ENCODE data around the gene CSAG1.
"Not testable (repeated sequence)": the region's sequence is repeated elsewhere in the genome, so short reads cannot be mapped to it uniquely, and the experiment has no call there.

CSAG1 gene

GRCh38 chrX:152753686-152754650, 20.4 kb upstream of the CSAG1 start, which contains the start of gene MAGEA2:
MAGEA2 (minus strand) TSS chrX:152753842; CDS start chrX:152751363, 2,479 bp downstream.
- not testable (repeated sequence) for H3K4me2 ChIP-seq (ENCODE audit: low read depth, low read length, poor library complexity, severe bottlenecking); H3K4me3 ChIP-seq (ENCODE audit: insufficient read depth, low read length, poor library complexity, severe bottlenecking); H3K9me2 ChIP-seq (replicated peaks; ENCODE audit: insufficient read depth, low read length); H3K9me3 ChIP-seq (ENCODE audit: insufficient read depth, low read length); H3K27me3 ChIP-seq (ENCODE audit: low read length); H2AFZ ChIP-seq (ENCODE audit: low read depth, low read length, severe bottlenecking); H3K79me2 ChIP-seq (ENCODE audit: insufficient read depth, low read length); H3K36me3 ChIP-seq (ENCODE audit: low read length); H3F3A ChIP-seq (ENCODE audit: insufficient read depth); H3K9ac ChIP-seq (ENCODE audit: low read length); H4K20me1 ChIP-seq (ENCODE audit: low read depth, low read length); H3K27ac ChIP-seq (ENCODE audit: low read depth, low read length)

- Histone ChIP-seq H3K9ac (ENCODE audit: low read length) (no peak overlapping the region), H3K79me2 (ENCODE audit: insufficient read depth, low read length) (no peaks in the 10 kb centered on the region), H3K27ac (ENCODE audit: low read depth, low read length) (no peak overlapping the region), H4K20me1 (ENCODE audit: low read depth, low read length) (no peaks in the 10 kb centered on the region), H3K36me3 (ENCODE audit: low read length) (no peaks in the 10 kb centered on the region), H3K4me2 (ENCODE audit: low read depth, low read length, poor library complexity, severe bottlenecking) (no peak overlapping the region), H3K9me2 (replicated peaks; ENCODE audit: insufficient read depth, low read length) (no peaks in the 10 kb centered on the region), H2AFZ (ENCODE audit: low read depth, low read length, severe bottlenecking) (no peak overlapping the region), H3F3A (ENCODE audit: insufficient read depth) (no peaks in the 10 kb centered on the region), H3K27me3 (ENCODE audit: low read length) (no peaks in the 10 kb centered on the region), H3K9me3 (ENCODE audit: insufficient read depth, low read length) (no peaks in the 10 kb centered on the region), H3K4me3 (ENCODE audit: insufficient read depth, low read length, poor library complexity, severe bottlenecking) (no peak overlapping the region)
- TF ChIP-seq CTCF (IDR thresholded peaks at IDR 0.05; ENCODE audit: insufficient read depth, low read length, poor library complexity, severe bottlenecking) (no peak), EZH2phosphoT487 (conservative IDR thresholded peaks at IDR 0.05; ENCODE audit: low read length) (no peak)
Measured at GRCh38 chrX:152738560-152738959, 5.0 kb upstream of the CSAG1 start.

- H3K9ac ChIP-seq (ENCODE audit: low read length); H3F3A ChIP-seq (ENCODE audit: insufficient read depth); H3K4me3 ChIP-seq (ENCODE audit: insufficient read depth, low read length, poor library complexity, severe bottlenecking); H4K20me1 ChIP-seq (ENCODE audit: low read depth, low read length); H2AFZ ChIP-seq (ENCODE audit: low read depth, low read length, severe bottlenecking); H3K9me3 ChIP-seq (ENCODE audit: insufficient read depth, low read length); H3K27ac ChIP-seq (ENCODE audit: low read depth, low read length); H3K36me3 ChIP-seq (ENCODE audit: low read length); H3K4me2 ChIP-seq (ENCODE audit: low read depth, low read length, poor library complexity, severe bottlenecking); H3K79me2 ChIP-seq (ENCODE audit: insufficient read depth, low read length); H3K9me2 ChIP-seq (replicated peaks; ENCODE audit: insufficient read depth, low read length); H3K27me3 ChIP-seq (ENCODE audit: low read length): not testable (repeated sequence)
Measured at GRCh38 chrX:152736528-152736927, 3.0 kb upstream of the CSAG1 start.

- Histone ChIP-seq H3K9me3 (ENCODE audit: insufficient read depth, low read length) (no peaks in the 10 kb centered on the region), H3K79me2 (ENCODE audit: insufficient read depth, low read length) (no peaks in the 10 kb centered on the region), H3K4me3 (ENCODE audit: insufficient read depth, low read length, poor library complexity, severe bottlenecking) (no peak overlapping the region), H4K20me1 (ENCODE audit: low read depth, low read length) (no peaks in the 10 kb centered on the region), H3K9me2 (replicated peaks; ENCODE audit: insufficient read depth, low read length) (no peaks in the 10 kb centered on the region), H3K27ac (ENCODE audit: low read depth, low read length) (no peak overlapping the region), H3K4me2 (ENCODE audit: low read depth, low read length, poor library complexity, severe bottlenecking) (no peak overlapping the region), H2AFZ (ENCODE audit: low read depth, low read length, severe bottlenecking) (no peak overlapping the region), H3F3A (ENCODE audit: insufficient read depth) (no peaks in the 10 kb centered on the region), H3K36me3 (ENCODE audit: low read length) (no peaks in the 10 kb centered on the region), H3K27me3 (ENCODE audit: low read length) (no peaks in the 10 kb centered on the region), H3K9ac (ENCODE audit: low read length) (no peak overlapping the region)
- TF ChIP-seq CTCF (IDR thresholded peaks at IDR 0.05; ENCODE audit: insufficient read depth, low read length, poor library complexity, severe bottlenecking) (no peak), EZH2phosphoT487 (conservative IDR thresholded peaks at IDR 0.05; ENCODE audit: low read length) (no peak)
Measured at GRCh38 chrX:152735860-152736511, 2.5 kb upstream of the CSAG1 start.

Measured in SU-DHL-6 (cell line).